GM21737 (cell line): ENCODE results near the gene IL36A.

Source experiments
- ATAC-seq: cut with Tn5 transposase; IDR thresholded peaks from one replicate; pipeline ENCODE4 v1.9.1; 2021; ENCODE audit warnings: mild to moderate bottlenecking, moderate library complexity; ENCODE audit not compliant: unreplicated experiment

The IL36A gene, protein sequence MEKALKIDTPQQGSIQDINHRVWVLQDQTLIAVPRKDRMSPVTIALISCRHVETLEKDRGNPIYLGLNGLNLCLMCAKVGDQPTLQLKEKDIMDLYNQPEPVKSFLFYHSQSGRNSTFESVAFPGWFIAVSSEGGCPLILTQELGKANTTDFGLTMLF

DNA sequence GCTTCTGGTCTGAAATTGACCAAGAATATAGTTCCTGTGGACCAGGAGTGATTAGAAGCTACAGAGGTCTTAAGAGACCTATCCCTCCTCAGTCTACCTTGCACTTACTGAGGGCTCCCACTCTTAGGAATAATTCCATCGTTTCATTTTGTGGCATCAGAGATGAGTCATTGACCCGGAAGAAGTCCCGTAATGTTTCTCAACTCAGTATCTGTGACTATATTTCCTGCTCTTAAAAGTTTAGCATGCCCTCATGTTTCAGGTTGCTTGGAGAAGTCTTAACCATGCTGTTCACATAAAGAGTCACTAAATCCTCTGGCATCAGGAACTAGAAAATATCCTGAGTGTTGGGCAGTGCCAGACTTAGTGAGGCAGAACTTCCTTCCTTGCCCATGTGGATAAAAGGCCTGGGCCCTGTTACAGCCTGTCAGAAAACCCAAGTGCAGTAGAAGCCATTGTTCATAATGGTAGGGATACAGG, at the start of gene IL36A:
Gene IL36A, plus strand, starts transcription at position 430 of the 480 bp plus-strand sequence. CDS start 413 bp downstream, outside the sequence.
- ATAC-seq: no peak

DNA sequence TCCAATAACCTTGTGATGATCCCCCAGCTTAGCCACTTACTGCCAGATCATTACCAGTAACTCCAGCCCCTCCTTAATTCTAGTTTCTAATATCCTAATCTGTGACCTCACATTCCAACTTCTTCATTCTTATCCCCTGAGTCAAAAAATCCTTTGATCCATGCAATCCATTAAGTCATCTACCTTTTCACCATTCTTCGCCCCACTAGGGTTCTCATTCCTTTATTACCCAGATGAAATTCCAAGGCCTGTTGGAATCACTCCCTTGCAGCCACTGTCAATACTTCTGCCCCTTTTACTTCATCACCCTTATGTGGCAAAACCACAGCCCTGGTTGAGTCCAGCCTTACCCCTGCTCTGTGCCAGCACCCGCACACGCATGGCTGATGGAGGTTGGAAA, 47.7 kb upstream of the IL36A start:
- ATAC-seq: no peak

DNA sequence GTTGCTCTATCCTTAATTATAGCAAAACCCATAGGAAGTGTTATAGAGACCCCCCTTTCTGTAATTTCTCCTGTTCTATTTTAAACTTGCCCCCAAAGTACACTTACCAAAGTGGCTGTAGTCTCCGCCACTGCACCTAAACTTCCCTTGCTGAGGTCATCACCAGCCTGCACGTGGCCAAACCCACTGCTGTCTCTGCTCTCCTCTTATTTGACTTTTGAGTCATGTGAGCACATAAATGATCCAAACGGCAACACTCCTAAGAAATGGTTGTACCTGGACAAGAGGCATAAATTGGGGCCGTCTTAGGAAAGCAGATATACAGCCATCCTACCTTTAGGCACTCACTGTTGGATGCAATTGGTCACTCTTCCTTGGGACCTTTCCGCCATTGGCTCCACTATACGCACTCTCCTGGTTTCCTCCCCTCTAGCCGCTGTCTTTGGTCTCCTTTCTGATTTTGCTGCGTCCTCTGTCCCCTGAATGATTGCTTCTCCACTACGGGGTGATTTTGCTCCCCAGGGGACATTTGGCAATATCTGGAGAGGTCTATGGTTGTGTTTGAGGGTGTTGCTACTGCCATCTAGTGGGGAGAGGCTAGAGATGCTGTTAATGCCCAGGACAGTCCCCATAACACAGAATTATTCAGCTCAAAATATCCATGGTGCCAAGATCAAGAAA, 46.7 kb upstream of the IL36A start:
- no peak for ATAC-seq

DNA sequence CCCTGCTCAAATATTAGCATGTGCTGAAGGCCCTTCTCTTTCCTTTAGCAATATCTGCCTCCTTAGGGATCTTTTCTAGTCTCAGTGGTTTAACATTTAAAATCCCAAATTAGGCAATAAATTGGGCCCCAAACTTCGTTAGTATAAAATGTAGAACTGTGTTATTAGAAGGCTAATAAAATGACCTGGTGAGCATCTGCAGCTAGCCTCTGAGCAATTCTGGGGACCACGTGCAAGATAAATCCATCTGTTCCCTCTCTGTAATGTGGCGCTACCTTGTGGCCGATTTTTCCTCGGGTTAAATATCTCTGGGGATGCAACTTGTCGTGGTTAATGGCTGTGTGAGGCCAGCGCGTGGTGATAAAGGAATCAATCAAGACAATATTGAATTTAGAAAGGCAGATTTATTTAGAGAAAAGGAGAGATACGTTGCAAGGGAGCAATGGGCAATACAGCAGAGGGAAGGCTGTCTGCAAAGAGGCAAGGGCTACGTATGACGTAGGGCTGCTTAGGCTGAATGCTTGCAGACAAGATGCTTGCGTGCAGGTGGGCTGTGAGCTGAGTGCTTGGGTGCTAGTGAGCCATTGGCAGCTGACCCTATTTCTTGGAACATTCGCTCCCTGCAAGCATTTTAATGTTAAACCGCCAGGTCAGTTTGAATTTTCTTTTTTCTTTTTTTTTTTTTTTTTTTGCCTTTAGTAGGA, 46.0 kb upstream of the IL36A start:
- no peak for ATAC-seq

DNA sequence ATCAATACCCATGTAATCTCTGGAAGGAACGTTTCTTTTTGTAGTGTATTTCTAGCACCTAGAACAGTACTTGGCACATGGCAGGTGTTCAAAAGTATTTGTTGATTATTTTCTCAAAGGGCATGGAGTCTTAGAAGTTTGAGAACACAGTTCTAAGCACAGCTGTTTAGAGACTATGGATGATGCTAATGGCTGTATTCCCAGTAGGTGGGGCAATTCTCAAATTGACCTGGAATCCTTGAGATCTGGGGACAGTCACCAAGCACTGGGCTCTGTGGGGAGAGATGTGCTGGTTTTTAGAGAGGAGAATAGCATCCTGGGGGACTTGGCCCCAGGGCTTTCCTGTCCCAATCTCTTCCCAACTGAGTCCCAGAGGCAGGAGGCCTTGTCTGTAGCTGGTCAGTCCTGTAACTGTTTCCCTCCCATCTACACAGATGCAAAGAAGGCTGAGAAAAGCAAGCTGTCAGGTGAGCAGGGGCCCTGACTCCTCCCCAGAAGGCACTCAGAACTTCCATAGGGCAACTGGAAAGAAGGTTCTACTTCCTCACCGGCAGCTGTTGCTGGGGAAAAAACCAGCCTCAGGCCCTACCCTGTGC, 44.9 kb upstream of the IL36A start:
- ATAC-seq: no peak

DNA sequence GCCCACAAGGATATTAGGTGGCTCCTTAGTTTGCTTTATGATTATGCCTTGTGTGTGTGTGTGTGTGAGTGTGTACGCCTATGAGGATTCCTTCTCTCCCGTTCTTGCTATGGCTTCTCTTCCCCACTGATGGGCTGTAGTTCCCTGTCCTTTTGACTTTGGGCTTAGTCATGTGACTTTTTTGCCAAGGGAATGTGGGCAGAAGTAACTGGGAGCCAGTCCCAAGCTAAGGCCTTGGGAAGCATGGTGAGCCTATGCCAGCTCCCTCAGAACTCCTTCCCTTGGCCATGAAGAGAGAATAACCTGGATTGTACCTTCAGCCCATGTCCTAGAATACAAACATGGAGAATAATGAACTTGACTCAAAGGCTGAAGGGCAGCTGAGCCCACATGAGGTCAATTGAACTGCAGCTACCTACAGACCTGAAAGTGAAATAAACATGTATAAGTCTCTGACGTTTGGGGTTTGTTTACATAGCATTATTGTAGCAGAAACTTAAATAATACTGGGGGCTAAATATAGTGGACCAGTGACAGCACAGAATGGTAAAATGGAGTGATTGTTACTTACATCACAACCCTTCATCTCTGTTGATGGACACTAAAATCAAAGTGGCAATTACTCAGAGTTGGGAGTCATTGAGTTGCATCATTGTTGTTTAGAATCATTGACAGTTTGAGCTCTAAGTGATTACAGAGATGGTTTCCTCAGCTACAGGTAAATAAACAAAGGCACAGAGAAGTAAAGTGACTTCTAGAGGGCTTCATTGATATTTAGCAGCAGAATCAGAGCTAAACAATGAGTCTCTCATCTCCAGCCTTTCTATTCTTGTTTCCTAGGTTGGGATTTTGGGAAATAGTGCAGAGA, 42.7 kb upstream of the IL36A start:
- no peak for ATAC-seq

DNA sequence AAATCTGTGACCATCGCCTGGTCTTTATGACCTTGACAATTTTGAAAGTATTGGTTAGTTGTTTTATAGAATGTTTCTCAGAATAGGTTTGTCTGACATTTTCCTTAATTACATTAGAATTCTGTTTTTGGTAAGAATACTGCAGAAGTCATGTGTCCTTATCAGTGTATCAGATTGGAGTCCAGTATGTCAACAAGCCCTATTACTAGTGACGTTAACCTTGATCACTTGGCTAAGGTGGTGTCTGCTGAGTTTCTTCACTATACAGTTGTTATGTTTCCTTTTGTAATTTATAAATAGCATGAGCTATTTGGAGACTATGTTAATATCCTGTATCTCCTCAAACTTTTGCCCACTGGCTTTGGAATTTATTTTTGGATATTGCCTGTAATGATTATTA, 38.2 kb upstream of the IL36A start:
- ATAC-seq: no peak

DNA sequence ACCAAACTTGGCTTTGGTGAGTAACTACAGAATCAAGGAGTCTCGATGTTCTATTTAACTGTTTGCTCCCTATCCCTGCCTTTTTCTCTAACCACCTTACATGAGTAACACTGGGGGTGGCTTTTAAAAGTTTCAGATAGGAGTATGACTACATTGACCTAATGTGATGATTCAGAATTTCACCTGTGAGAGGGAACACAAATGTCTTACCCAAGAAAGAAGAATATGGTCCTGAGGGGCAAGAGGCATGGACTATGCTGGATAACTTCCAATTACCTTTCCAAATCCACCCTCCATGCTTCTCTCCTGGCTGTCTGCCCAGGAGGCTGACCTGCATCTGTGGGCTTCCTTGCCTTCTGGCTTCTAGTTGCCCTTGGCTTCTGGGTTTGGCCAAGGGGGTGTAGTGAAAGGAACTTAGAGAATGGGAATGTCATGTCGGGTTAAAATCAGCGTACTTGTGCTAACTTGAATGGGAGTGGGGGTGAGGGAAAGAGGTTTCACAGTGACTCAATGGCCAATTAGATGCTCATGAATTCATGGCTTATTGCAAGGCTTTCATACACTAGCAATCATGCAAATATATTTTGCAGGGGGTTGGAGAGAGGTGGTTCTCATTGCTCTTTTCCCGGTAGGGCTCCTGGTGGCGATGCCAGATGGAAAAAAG, 32.7 kb upstream of the IL36A start:
- ATAC-seq: no peak

DNA sequence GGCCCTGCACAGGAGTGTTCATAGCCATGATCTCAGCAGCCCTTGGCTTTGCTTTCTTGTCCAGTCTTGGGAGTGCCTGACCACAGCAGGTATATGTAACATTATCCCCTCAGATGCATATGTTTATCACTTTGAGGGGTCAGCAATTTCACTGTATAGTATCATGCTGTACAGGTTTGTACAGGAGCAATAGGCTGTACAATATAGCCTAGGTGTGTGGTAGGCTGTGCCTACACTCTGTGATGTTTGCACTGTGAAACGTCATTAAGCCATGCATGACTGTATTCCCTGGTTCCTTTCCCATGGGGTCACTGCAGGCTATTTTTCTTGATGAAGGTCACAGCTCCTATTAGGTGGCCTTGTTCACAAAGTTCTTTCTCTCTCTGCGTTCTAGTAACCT, 32.1 kb upstream of the IL36A start:
- ATAC-seq: no peak

DNA sequence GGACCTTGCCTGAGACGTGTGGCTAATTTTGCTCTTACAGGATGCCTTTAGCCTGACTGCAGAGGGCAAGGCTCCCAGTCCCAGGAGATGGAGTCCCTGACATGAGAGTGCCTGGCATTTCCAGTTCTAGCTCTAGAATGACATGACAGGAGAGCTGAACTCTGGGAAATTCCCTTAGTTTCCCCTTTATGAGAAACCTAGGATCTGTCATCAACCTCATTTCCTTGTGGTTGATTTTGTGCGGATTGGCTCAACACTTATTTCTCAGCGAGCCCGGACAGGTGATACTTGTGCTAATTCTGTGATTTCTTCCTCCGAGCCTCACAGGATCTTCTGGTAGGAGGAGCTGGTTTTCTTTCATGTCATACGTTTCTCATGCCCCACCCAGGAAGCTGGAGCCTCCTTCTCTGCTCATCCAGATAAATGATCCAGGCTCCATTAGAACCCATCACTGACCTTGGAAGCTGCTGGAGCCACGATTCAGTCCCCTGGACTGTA, 27.7 kb upstream of the IL36A start, which contains the start of gene IL36G:
Gene IL36G, plus strand, starts transcription at position 448 of the 498 bp plus-strand sequence. CDS start 633 bp downstream, outside the sequence.
- no peak for ATAC-seq

DNA sequence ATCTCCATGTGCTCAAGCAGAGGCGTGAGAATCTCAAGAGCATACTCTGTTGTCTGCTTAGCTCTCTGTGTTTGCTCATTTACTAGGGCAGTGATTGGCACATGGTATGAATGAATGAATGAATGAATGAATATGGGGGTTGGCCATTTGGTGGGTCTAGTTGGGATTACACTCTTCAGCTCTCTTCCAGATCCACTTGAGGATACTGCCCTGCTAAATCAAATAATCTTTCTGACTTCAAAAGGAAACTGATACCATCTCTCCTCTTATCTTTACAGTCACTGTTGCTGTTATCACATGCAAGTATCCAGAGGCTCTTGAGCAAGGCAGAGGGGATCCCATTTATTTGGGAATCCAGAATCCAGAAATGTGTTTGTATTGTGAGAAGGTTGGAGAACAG, 25.5 kb upstream of the IL36A start:
- no peak for ATAC-seq

DNA sequence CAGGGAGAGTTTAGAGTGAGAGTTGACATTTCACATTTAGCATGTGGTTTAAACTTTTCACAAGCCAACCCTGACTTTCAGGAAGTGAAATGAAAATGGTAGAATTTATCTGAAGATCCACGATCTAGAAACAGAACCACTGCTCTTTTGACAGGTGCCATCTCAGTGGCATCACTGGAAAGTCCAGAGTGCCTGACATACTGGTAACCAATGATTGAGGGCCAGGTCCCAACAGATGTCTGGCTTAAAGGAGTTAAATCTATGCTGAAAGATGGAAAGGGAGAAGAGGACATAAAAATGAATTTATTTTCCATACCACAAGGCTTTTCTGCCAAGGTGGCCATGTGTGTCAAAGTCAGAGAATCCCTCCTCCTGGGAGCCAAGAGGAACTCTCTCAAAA, 24.7 kb upstream of the IL36A start:
- no peak for ATAC-seq

DNA sequence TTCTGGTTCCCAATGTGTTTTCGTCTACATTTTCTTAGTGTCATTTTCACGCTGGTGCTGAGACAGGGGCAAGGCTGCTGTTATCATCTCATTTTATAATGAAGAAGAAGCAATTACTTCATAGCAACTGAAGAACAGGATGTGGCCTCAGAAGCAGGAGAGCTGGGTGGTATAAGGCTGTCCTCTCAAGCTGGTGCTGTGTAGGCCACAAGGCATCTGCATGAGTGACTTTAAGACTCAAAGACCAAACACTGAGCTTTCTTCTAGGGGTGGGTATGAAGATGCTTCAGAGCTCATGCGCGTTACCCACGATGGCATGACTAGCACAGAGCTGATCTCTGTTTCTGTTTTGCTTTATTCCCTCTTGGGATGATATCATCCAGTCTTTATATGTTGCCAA, 20.2 kb upstream of the IL36A start:
- no peak for ATAC-seq

DNA sequence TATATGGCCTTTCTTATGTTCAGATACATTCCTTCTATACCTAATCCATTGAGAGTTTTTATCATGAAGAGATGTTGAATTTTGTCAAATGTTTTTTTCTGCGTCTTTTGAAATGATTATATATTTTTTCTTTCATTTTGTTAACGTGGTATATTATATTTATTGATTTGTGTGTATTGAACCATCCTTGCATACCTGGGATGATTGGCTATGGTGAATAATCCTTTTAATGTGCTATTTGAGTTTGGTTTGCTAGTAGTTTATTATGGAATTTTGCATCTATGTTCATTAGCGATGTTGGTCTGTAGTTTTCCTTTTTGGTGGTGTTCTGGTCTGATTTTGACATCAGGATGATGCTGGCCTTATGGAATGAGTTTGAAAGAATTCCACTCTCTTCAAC, 15.6 kb upstream of the IL36A start:
- no peak for ATAC-seq

DNA sequence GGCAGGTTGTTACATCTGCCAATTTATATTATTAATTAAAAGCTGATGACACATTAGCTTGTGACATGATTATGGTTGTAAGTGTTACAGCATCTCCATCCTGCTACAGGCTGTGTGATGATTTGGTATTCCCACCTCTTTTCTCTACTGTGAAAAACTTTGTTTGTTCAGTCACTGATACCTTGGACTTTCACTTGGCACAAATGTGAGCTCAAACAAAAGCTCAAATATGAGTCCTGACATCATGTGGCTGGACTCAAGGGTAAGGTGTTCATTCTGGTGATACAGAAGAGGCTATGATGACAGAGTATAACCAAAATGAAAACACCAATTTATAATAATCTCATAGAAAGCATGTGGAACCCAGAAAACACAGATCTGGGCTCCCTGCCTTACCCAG, 11.4 kb upstream of the IL36A start:
- no peak for ATAC-seq

DNA sequence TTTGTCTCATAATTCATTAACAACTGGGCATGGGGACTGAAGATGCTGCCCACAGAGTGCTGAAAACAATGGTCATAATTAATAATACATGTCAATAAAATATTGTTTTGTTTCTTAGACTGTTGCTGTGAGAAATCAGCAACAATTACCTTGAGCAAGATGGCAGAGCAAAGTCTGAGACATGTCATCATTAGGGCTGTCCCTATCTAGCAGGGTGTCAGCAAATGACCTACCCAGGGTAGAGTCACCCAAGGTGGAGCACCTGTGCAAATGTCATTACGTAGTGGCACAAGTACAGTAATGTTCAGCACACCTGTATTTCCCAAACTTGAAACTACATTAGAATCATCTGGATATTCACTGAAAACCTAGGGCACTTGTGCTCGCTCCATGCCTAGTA, 10.6 kb upstream of the IL36A start:
- ATAC-seq: no peak

DNA sequence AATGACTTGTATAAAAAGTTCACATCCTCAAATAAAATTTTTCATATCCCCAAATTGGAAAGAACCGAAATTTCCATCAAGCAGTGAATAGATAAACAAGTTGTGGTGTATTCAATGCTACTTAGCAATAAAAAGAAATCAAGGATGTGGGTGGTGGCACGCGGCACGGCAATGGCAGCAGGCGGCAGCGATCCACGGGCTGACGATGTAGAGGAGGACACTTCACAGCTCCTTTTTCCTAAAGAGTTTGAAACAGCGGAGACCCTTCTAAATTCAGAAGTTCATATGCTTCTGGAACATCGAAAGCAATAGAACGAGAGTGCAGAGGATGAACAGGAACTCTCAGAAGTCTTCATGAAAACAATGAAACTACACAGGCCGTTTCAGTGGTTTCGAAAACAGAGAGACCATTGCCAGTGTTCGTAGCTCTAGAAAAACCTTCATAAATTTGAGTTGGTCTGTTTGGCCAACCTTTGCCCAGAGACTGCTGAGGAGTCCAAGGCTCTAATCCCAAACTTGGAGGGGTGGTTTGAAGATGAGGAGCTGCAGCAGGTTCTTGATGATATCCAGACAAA, 9.8 kb upstream of the IL36A start:
- ATAC-seq: no peak

DNA sequence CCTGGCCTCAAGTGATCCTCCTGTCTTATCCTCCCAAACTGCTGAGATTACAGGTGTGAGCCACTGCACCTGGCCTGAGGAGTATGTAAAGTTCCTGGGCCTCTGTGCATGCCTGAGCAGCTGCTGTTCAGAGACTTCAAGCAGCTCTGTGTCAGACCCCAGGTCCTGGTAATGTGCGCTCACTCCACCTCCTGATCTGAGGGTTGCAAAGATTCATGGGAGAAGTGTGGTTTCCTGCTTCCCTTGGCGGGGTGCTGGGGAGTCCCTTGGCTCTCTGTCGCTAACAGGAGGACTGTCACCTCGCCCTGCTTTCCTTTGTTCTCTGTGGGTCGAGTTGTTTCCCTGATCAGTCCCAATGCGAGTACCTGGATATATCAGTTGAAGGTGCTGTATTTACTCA, 8.6 kb upstream of the IL36A start:
- no peak for ATAC-seq

DNA sequence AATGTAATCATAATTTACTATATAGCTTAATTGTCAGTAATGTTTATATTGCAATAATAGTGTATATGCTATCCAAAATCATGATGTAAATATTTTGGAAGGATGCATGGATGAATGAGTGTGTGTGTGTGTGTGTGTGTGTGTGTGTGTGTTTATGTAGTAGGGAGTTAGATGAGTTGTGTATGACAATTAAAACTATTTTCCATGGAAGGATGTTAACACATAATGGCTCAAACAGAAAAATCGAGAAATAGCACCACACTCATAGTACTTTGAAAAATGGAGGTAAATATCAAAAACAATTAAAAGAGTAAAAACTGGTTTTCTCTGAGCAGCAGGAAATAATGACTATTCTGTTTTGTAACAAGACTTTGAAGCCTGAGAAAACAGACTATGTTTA, 8.1 kb upstream of the IL36A start:
- no peak for ATAC-seq

DNA sequence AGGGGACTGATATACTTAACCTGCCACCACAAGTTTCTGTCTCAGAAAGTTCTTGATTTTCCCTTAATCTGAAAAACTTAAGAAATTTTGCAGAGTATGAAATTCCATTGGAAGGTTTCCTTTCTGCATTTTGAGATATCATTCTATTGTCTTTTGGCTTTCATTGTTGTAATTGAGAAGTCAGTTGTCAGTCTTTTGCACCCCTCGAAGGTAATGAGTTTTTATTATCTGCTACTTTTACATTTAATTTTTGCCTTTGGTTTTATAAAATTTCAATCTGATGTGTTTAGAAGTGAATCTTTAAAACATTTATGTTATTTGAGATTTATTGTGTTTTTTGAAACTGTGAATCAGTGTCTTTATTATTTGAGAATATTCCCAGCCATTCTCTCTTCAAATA, 4.8 kb upstream of the IL36A start:
- ATAC-seq: no peak
